ENCODE results near the gene SEC24B.

DNA sequence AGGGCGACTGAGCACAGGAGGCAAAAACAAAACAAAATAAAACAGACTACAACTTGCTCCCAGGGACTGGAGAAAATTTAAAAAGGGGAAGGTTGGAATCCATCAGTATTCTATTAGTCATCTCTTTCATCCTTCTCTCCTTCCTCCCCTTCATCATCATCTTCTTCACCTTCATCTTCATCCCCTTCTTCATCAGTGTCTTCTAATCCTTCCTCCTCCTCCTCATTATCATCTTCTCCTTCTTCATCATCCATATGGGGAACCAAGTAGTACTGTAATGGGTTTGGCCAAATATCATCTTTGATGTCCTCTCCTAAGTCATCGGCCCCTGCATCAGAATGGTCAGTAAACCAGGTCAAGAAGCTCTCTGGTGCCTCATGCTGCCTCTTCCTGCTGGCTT is 119.5 kb downstream of the SEC24B start:
- TF ChIP-seq CTCF (conservative IDR thresholded peaks at IDR 0.05; ENCODE audit: low read depth in 2 of 2) (no peak), REST (IDR thresholded peaks at IDR 0.05; ENCODE audit: unreplicated experiment) (no peak), POLR2AphosphoS5 (IDR thresholded peaks at IDR 0.05; ENCODE audit: low read depth) (no peak), EZH2 (IDR thresholded peaks at IDR 0.05; ENCODE audit: low read depth, unreplicated experiment) (no peak), JUNB (IDR thresholded peaks at IDR 0.05; ENCODE audit: unreplicated experiment) (no peak), EZH2phosphoT487 (IDR thresholded peaks at IDR 0.05; ENCODE audit: unreplicated experiment) (no peak)
- TF ChIP-seq, protein P1, sequence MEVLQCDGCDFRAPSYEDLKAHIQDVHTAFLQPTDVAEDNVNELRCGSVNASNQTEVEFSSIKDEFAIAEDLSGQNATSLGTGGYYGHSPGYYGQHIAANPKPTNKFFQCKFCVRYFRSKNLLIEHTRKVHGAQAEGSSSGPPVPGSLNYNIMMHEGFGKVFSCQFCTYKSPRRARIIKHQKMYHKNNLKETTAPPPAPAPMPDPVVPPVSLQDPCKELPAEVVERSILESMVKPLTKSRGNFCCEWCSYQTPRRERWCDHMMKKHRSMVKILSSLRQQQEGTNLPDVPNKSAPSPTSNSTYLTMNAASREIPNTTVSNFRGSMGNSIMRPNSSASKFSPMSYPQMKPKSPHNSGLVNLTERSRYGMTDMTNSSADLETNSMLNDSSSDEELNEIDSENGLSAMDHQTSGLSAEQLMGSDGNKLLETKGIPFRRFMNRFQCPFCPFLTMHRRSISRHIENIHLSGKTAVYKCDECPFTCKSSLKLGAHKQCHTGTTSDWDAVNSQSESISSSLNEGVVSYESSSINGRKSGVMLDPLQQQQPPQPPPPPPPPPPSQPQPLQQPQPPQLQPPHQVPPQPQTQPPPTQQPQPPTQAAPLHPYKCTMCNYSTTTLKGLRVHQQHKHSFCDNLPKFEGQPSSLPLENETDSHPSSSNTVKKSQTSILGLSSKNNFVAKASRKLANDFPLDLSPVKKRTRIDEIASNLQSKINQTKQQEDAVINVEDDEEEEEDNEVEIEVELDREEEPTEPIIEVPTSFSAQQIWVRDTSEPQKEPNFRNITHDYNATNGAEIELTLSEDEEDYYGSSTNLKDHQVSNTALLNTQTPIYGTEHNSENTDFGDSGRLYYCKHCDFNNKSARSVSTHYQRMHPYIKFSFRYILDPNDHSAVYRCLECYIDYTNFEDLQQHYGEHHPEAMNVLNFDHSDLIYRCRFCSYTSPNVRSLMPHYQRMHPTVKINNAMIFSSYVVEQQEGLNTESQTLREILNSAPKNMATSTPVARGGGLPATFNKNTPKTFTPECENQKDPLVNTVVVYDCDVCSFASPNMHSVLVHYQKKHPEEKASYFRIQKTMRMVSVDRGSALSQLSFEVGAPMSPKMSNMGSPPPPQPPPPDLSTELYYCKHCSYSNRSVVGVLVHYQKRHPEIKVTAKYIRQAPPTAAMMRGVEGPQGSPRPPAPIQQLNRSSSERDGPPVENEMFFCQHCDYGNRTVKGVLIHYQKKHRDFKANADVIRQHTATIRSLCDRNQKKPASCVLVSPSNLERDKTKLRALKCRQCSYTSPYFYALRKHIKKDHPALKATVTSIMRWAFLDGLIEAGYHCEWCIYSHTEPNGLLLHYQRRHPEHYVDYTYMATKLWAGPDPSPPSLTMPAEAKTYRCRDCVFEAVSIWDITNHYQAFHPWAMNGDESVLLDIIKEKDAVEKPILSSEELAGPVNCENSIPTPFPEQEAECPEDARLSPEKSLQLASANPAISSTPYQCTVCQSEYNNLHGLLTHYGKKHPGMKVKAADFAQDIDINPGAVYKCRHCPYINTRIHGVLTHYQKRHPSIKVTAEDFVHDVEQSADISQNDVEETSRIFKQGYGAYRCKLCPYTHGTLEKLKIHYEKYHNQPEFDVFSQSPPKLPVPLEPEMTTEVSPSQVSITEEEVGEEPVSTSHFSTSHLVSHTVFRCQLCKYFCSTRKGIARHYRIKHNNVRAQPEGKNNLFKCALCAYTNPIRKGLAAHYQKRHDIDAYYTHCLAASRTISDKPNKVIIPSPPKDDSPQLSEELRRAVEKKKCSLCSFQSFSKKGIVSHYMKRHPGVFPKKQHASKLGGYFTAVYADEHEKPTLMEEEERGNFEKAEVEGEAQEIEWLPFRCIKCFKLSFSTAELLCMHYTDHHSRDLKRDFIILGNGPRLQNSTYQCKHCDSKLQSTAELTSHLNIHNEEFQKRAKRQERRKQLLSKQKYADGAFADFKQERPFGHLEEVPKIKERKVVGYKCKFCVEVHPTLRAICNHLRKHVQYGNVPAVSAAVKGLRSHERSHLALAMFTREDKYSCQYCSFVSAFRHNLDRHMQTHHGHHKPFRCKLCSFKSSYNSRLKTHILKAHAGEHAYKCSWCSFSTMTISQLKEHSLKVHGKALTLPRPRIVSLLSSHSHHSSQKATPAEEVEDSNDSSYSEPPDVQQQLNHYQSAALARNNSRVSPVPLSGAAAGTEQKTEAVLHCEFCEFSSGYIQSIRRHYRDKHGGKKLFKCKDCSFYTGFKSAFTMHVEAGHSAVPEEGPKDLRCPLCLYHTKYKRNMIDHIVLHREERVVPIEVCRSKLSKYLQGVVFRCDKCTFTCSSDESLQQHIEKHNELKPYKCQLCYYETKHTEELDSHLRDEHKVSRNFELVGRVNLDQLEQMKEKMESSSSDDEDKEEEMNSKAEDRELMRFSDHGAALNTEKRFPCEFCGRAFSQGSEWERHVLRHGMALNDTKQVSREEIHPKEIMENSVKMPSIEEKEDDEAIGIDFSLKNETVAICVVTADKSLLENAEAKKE (CRISPR knock-in tag; IDR thresholded peaks at IDR 0.05), result no peak

Data from GM23338 (cell line).